HCT116 (cell line): Measurements from ENCODE around the gene STRIP1. TPM values are rescaled to one million over a fixed set of nuclear protein-coding genes. Genes with fewer than 3 reads are reported as not detected.

ENCODE experiments used
- ATAC-seq: fragments of 200-7000 bp; cut with Tn5 transposase; 2 replicates; pipeline ENCODE4 v1.9.1; 2020; ENCODE audit warnings: mild to moderate bottlenecking, moderate library complexity
- BruUV-seq: library from RNA; stranded (reverse); fragments of 400-500 nt; replicated peaks from 2 replicates; lab custom pipeline; 2021; lab: Mats Ljungman, UMichigan
- CTCF ChIA-PET: fragments of 300-600 bp; sonication (Branson Sonifier 250); formaldehyde crosslinking; loops from one replicate; lab custom pipeline; 2021; ENCODE audit warnings: antibody characterized with exemption; lab: Charles Lee
- POLR2A ChIA-PET: fragments of 300-600, 350-600 bp; sonication (Branson Sonifier 250); formaldehyde crosslinking; loops from one replicate; lab custom pipeline; 2021; ENCODE audit warnings: antibody characterized with exemption; lab: Charles Lee
- RAD21 ChIA-PET, 2 experiments: fragments of 300-600 bp; sonication (Branson Sonifier 250); formaldehyde crosslinking; loops; one replicate each; lab custom pipeline; 2023; ENCODE audit warnings: low total read pairs in 2 of 2; ENCODE audit not compliant: uncharacterized antibody in 2 of 2, unreplicated experiment in 2 of 2, low non-redundant PET in 1 of 2; lab: Charles Lee
- DNase-seq: peaks from one replicate; pipeline ENCODE4 v3.0.0-alpha.2; 2010; ENCODE audit warnings: low read depth, low spot score
- H2AFZ ChIP-seq: fragments of 200-600 bp; shearing (Covaris generic), sonication (generic); 2 replicates; pipeline ENCODE4 v1.6.1; 2017; ENCODE audit warnings: low read depth, mixed run types, mixed read lengths, antibody characterized with exemption, low read length; ENCODE audit not compliant: poor library complexity, severe bottlenecking
- H3K27ac ChIP-seq: 2 replicates; pipeline ENCODE4 v1.5.1; 2012; ENCODE audit warnings: low read depth, low read length
- H3K27me3 ChIP-seq: fragments of 200-600 bp; sonication (generic); 2 replicates; pipeline ENCODE4 v1.6.1; 2016; ENCODE audit warnings: mixed run types, low read length, mixed read lengths; ENCODE audit not compliant: insufficient read depth
- H3K36me3 ChIP-seq, 2 experiments: fragments of 200-500 bp in 1 of 2; fragments of 200-600 bp in 1 of 2; sonication (Bioruptor generic) in 1 of 2; sonication (generic) in 1 of 2; 2 replicates each; pipeline versions ENCODE4 v1.5.1 to v1.6.1; 2014 to 2016; ENCODE audit warnings: low read length in 2 of 2, inconsistent platforms in 1 of 2, mixed read lengths in 1 of 2, mixed run types in 1 of 2; ENCODE audit not compliant: insufficient read depth in 2 of 2, control insufficient read depth in 1 of 2
- H3K4me1 ChIP-seq, 2 experiments: fragments of 200-600 bp in 1 of 2; sonication (generic) in 1 of 2; 2 replicates each; pipeline versions ENCODE4 v1.5.1 to v1.6.1; 2012 to 2017; ENCODE audit warnings: low read length in 2 of 2, inconsistent platforms in 1 of 2, mild to moderate bottlenecking in 1 of 2, mixed read lengths in 1 of 2, mixed run types in 1 of 2, moderate library complexity in 1 of 2; ENCODE audit not compliant: insufficient read depth in 2 of 2, control insufficient read depth in 1 of 2
- H3K4me2 ChIP-seq: fragments of 200-600 bp; sonication (generic); 2 replicates; pipeline ENCODE4 v1.6.1; 2017; ENCODE audit warnings: mixed run types, low read length, mixed read lengths
- H3K4me3 ChIP-seq, 2 experiments: fragments of 200-600 bp in 1 of 2; sonication (generic) in 1 of 2; replicated peaks in 1 of 2; 2 replicates each; pipeline ENCODE4 v1.5.1; 2011 to 2016; ENCODE audit warnings: low read length in 2 of 2, control low read depth in 1 of 2, low read depth in 1 of 2, mild to moderate bottlenecking in 1 of 2, mixed read lengths in 1 of 2, mixed run types in 1 of 2
- H3K79me2 ChIP-seq: fragments of 200-600 bp; sonication (generic); 2 replicates; pipeline ENCODE4 v1.6.1; 2017; ENCODE audit warnings: mild to moderate bottlenecking, mixed run types, low read length, moderate library complexity, mixed read lengths; ENCODE audit not compliant: insufficient read depth
- H3K9ac ChIP-seq: fragments of 200-600 bp; sonication (generic); 2 replicates; pipeline ENCODE4 v1.6.1; 2016; ENCODE audit warnings: low read length, mixed read lengths
- H3K9me2 ChIP-seq: fragments of 200-600 bp; sonication (generic), shearing (Covaris generic); 2 replicates; pipeline ENCODE4 v1.6.1; 2017; ENCODE audit warnings: mixed run types, mild to moderate bottlenecking, moderate library complexity; ENCODE audit not compliant: insufficient read depth
- H3K9me3 ChIP-seq, 2 experiments: fragments of 200-500 bp in 1 of 2; fragments of 200-600 bp in 1 of 2; sonication (Bioruptor generic) in 1 of 2; sonication (generic) in 1 of 2; 2 replicates each; pipeline ENCODE4 v1.6.1; 2014 to 2017; ENCODE audit warnings: low read length in 2 of 2, mixed read lengths in 2 of 2, inconsistent platforms in 1 of 2, low read depth in 1 of 2, mild to moderate bottlenecking in 1 of 2, mixed run types in 1 of 2, moderate library complexity in 1 of 2; ENCODE audit not compliant: control insufficient read depth in 1 of 2, insufficient read depth in 1 of 2
- H4K20me1 ChIP-seq: fragments of 200-600 bp; sonication (generic), shearing (Covaris generic); 2 replicates; pipeline ENCODE4 v1.6.1; 2017; ENCODE audit warnings: mixed run types, mild to moderate bottlenecking, moderate library complexity; ENCODE audit not compliant: insufficient read depth
- ATF3 ChIP-seq: IDR thresholded peaks from 2 replicates; pipeline ENCODE4 v1.6.1; 2012
- CEBPB ChIP-seq: IDR thresholded peaks from 2 replicates; pipeline ENCODE4 v1.6.1; 2012; ENCODE audit warnings: low read depth
- CTCF ChIP-seq, 3 experiments: fragments of 200-600 bp in 1 of 3; sonication (generic) in 1 of 3; IDR thresholded peaks in 2 of 3; conservative IDR thresholded peaks in 1 of 3; 2 replicates each; pipeline ENCODE4 v1.5.1; 2012 to 2017; ENCODE audit warnings: low read depth in 2 of 3, low read length in 2 of 3, antibody characterized with exemption in 1 of 3, borderline replicate concordance in 1 of 3, control low read depth in 1 of 3, mild to moderate bottlenecking in 1 of 3, mixed read lengths in 1 of 3, mixed run types in 1 of 3, moderate library complexity in 1 of 3; ENCODE audit not compliant: insufficient read depth in 1 of 3
- EGR1 ChIP-seq: IDR thresholded peaks from 2 replicates; pipeline ENCODE4 v1.6.1; 2012; ENCODE audit warnings: low read depth
- ELF1 ChIP-seq: IDR thresholded peaks from 2 replicates; pipeline ENCODE4 v1.6.1; 2012; ENCODE audit warnings: low read depth, borderline replicate concordance
- EZH2 ChIP-seq: fragments of 200-600 bp; sonication (generic); IDR thresholded peaks from 2 replicates; pipeline ENCODE4 v1.6.1; 2017; ENCODE audit warnings: antibody characterized with exemption, mixed run types
- EZH2phosphoT487 ChIP-seq: fragments of 200-600 bp; IDR thresholded peaks from 2 replicates; pipeline ENCODE4 v1.6.1; 2018; ENCODE audit warnings: antibody characterized with exemption, borderline replicate concordance
- FOSL1 ChIP-seq: IDR thresholded peaks from 2 replicates; pipeline ENCODE4 v1.6.1; 2012; ENCODE audit warnings: low read depth
- JUND ChIP-seq: IDR thresholded peaks from 2 replicates; pipeline ENCODE4 v1.6.1; 2012
- MAX ChIP-seq: IDR thresholded peaks from 2 replicates; pipeline ENCODE4 v1.6.1; 2012
- POLR2A ChIP-seq: IDR thresholded peaks from 2 replicates; pipeline ENCODE4 v1.7.0; 2011; ENCODE audit warnings: borderline replicate concordance; ENCODE audit not compliant: insufficient read depth, insufficient read length; ENCODE audit errors: extremely low read depth
- POLR2AphosphoS5 ChIP-seq: IDR thresholded peaks from 2 replicates; pipeline ENCODE4 v1.6.1; 2011; ENCODE audit warnings: mild to moderate bottlenecking, low read depth, low read length, moderate library complexity
- SP1 ChIP-seq: IDR thresholded peaks from 2 replicates; pipeline ENCODE4 v1.6.1; 2012; ENCODE audit warnings: low read depth
- SRF ChIP-seq: IDR thresholded peaks from 2 replicates; pipeline ENCODE4 v1.6.1; 2012; ENCODE audit warnings: low read depth
- TCF7L2 ChIP-seq: IDR thresholded peaks from 2 replicates; pipeline ENCODE4 v1.7.0; 2011; ENCODE audit warnings: borderline replicate concordance, inconsistent platforms; ENCODE audit not compliant: insufficient read depth, insufficient read length; ENCODE audit errors: extremely low read depth
- ZBTB33 ChIP-seq: IDR thresholded peaks from 2 replicates; pipeline ENCODE4 v1.6.1; 2011; ENCODE audit warnings: mild to moderate bottlenecking, low read length, moderate library complexity; ENCODE audit not compliant: insufficient replicate concordance; ENCODE audit errors: extremely low read depth
- ZFX ChIP-seq: fragments of 450-650 bp; IDR thresholded peaks from 2 replicates; pipeline ENCODE4 v1.6.1; 2017
- ZNF274 ChIP-seq: fragments of 200-500 bp; sonication (Bioruptor generic); IDR thresholded peaks from 2 replicates; pipeline ENCODE4 v1.6.1; 2014; ENCODE audit warnings: mild to moderate bottlenecking, low read depth, low read length, inconsistent platforms
- intact Hi-C: fragments of 100-400 bp; cut with micrococcal nuclease; formaldehyde crosslinking; loops from 2 replicates; pipeline ENCODE4 v1.10.0; 2022
- total RNA-seq: library from RNA; stranded (reverse); gene quantifications from one replicate; pipeline ENCODE4 v1.2.1, GENCODE V29; 2021; ENCODE audit not compliant: unreplicated experiment
- TF ChIP-seq, protein P1 (sequence below): IDR thresholded peaks from 2 replicates; pipeline ENCODE4 v1.6.1; 2012; ENCODE audit warnings: low read depth

STRIP1 gene
- total RNA-seq, 1 experiment from 2014 or later = 33.5 TPM

DNA sequence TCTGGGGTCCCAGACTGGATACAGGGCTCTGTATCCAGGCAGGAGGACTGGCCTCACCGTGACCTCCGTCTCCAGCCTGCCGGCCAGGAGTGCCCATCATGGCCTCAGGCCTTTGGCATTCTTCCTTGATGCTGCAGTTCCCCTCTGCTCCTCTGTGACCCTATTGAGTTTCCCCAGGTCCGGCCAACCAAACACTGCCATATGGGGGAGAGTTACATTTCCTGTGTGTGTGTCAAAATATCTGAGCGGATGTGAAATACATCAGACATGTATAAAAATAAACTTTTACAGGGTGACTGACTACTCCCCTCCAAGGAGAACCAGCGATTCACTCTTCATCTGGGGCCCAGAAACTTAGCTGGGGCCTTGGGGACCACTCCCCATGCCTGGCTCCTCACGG lies 67.7 kb downstream of the STRIP1 start:
- DNase-seq (no peak), ATAC-seq (no peak)
- BruUV-seq = no TSS peak
- H3K27ac ChIP-seq = no peak overlapping the region
- H2AFZ ChIP-seq = no peak overlapping the region
- ChIA-PET RAD21 (no interaction called here), POLR2A (no interaction called here), CTCF (interaction anchor here (1.9 to 6.9 kb wide), 2 partner anchors 14 to 72 kb away, joined by 5 to 57 read pairs; no protein-coding TSS in a partner anchor)
- no peak overlapping the region for H3K4me2 ChIP-seq
- H4K20me1 ChIP-seq = no peaks in the 10 kb centered on the region
- H3K36me3 ChIP-seq = no peaks in the 10 kb centered on the region
- no peaks in the 10 kb centered on the region for H3K9me2 ChIP-seq
- H3K27me3 ChIP-seq = no peaks in the 10 kb centered on the region
- intact Hi-C loops = no loop called here
- TF ChIP-seq ZBTB33 = no peak
- no peak for TF ChIP-seq CTCF (IDR thresholded peaks at IDR 0.05 in 2 of 3, conservative IDR thresholded peaks at IDR 0.05 in 1 of 3; ENCODE audit: borderline replicate concordance in 1 of 3, insufficient read depth in 1 of 3, low read depth in 2 of 3, low read length in 2 of 3)
- no peak for TF ChIP-seq EGR1
- TF ChIP-seq EZH2phosphoT487 = no peak
- TF ChIP-seq ELF1 = no peak
- TF ChIP-seq JUND = no peak
- no peak for TF ChIP-seq ZFX
- TF ChIP-seq CEBPB = no peak
- no peak for TF ChIP-seq EZH2
- TF ChIP-seq MAX = no peak
- TF ChIP-seq ATF3 = no peak
- no peak for TF ChIP-seq POLR2A
- TF ChIP-seq SP1 = no peak
- no peak for TF ChIP-seq SRF
- TF ChIP-seq, protein P1, sequence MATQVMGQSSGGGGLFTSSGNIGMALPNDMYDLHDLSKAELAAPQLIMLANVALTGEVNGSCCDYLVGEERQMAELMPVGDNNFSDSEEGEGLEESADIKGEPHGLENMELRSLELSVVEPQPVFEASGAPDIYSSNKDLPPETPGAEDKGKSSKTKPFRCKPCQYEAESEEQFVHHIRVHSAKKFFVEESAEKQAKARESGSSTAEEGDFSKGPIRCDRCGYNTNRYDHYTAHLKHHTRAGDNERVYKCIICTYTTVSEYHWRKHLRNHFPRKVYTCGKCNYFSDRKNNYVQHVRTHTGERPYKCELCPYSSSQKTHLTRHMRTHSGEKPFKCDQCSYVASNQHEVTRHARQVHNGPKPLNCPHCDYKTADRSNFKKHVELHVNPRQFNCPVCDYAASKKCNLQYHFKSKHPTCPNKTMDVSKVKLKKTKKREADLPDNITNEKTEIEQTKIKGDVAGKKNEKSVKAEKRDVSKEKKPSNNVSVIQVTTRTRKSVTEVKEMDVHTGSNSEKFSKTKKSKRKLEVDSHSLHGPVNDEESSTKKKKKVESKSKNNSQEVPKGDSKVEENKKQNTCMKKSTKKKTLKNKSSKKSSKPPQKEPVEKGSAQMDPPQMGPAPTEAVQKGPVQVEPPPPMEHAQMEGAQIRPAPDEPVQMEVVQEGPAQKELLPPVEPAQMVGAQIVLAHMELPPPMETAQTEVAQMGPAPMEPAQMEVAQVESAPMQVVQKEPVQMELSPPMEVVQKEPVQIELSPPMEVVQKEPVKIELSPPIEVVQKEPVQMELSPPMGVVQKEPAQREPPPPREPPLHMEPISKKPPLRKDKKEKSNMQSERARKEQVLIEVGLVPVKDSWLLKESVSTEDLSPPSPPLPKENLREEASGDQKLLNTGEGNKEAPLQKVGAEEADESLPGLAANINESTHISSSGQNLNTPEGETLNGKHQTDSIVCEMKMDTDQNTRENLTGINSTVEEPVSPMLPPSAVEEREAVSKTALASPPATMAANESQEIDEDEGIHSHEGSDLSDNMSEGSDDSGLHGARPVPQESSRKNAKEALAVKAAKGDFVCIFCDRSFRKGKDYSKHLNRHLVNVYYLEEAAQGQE = no peak
- no peak for TF ChIP-seq TCF7L2
- TF ChIP-seq POLR2AphosphoS5 = no peak
- TF ChIP-seq FOSL1 = no peak
- no peak for TF ChIP-seq ZNF274
- H3K4me1 ChIP-seq = peaks cover 0 to 4% of the 10 kb centered on the region in 2 experiments; a peak in 1 of 4 replicates
- no peak overlapping the region for H3K9ac ChIP-seq
- no peak overlapping the region for H3K4me3 ChIP-seq
- H3K9me3 ChIP-seq = no peaks in the 10 kb centered on the region
- no peaks in the 10 kb centered on the region for H3K79me2 ChIP-seq
